ENCODE data around the gene RAB40C. TPM values are rescaled to one million over a fixed set of nuclear protein-coding genes. Genes with fewer than 3 reads are reported as not detected.
A peak's percentile ranks its signal among the peaks of the same experiment; 100 is the strongest.

RAB40C gene
- total RNA-seq, 1 donor from 2014 or later, result 20.0 TPM

DNA sequence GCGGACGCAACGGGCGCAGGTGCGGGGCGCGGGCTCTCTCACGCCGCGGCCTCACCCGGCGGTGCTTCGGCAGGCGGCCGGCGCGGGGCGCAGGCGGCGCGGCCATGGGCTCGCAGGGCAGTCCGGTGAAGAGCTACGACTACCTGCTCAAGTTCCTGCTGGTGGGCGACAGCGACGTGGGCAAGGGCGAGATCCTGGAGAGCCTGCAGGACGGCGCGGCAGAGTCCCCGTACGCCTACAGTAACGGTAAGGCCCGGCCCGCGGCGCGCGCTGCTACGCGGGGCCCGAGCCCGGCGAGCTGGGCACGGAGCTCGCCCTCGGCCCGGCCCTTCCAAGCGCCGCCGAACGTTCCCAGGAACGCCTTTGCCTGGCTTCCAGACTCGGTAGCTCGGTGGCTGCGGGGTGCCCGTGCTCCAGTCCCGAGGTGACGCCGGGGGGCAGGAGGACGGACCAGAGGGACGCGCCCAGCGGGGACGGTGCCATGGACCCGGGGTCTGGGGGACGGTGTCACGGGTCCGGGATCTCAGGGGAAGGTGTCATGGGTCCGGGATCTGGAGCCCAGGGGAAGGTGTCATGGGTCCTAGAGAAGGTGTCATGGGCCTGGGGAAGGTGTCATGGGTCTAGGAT, 435 bp downstream of the RAB40C start:
- Mint-ChIP-seq H3K9me3 (ENCODE audit: unreplicated experiment) (no peaks in the 10 kb centered on the region), H3K4me3 (ENCODE audit: unreplicated experiment) (peak overlapping the region; percentile 79), H3K36me3 (ENCODE audit: unreplicated experiment) (peaks cover 2% of the 10 kb centered on the region), H3K27ac (ENCODE audit: unreplicated experiment) (peak overlapping the region; percentile 48), H3K27me3 (ENCODE audit: unreplicated experiment) (no peaks in the 10 kb centered on the region), H3K4me1 (ENCODE audit: unreplicated experiment) (peaks cover 37% of the 10 kb centered on the region)
- TF ChIP-seq, protein P1, sequence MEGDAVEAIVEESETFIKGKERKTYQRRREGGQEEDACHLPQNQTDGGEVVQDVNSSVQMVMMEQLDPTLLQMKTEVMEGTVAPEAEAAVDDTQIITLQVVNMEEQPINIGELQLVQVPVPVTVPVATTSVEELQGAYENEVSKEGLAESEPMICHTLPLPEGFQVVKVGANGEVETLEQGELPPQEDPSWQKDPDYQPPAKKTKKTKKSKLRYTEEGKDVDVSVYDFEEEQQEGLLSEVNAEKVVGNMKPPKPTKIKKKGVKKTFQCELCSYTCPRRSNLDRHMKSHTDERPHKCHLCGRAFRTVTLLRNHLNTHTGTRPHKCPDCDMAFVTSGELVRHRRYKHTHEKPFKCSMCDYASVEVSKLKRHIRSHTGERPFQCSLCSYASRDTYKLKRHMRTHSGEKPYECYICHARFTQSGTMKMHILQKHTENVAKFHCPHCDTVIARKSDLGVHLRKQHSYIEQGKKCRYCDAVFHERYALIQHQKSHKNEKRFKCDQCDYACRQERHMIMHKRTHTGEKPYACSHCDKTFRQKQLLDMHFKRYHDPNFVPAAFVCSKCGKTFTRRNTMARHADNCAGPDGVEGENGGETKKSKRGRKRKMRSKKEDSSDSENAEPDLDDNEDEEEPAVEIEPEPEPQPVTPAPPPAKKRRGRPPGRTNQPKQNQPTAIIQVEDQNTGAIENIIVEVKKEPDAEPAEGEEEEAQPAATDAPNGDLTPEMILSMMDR (IDR thresholded peaks at IDR 0.05), result peak; percentile 9
- DNase-seq (ENCODE audit: extremely low spot score, unreplicated experiment), result no peak

DNA sequence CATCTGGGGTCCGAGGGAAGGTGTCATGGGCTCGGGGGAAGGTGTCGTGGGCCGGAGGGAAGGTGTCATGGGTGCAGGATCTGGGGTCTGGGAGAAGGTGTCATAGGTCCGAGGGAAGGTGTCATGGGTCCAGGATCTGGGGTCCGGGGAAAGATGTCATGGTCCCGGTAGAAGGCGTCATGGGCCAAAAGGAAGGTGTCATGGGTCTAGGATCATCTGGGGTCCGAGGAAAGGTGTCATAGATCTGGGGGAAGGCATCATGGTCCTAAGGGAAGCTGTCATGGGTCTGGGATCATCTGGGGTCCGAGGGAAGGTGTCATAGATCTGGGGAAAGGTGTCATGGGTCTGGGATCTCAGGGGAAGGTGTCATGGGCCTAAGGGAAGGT, 942 bp downstream of the RAB40C start:
- peaks cover 2% of the 10 kb centered on the region for H3K36me3 Mint-ChIP-seq (ENCODE audit: unreplicated experiment)
- peak overlapping the region; percentile 79 for H3K4me3 Mint-ChIP-seq (ENCODE audit: unreplicated experiment)
- no peaks in the 10 kb centered on the region for H3K9me3 Mint-ChIP-seq (ENCODE audit: unreplicated experiment)
- H3K27ac Mint-ChIP-seq (ENCODE audit: unreplicated experiment), result peak overlapping the region; percentile 48
- H3K27me3 Mint-ChIP-seq (ENCODE audit: unreplicated experiment), result no peaks in the 10 kb centered on the region
- TF ChIP-seq, protein P1 (IDR thresholded peaks at IDR 0.05), result no peak
- DNase-seq (ENCODE audit: extremely low spot score, unreplicated experiment), result no peak
- peaks cover 37% of the 10 kb centered on the region for H3K4me1 Mint-ChIP-seq (ENCODE audit: unreplicated experiment)

DNA sequence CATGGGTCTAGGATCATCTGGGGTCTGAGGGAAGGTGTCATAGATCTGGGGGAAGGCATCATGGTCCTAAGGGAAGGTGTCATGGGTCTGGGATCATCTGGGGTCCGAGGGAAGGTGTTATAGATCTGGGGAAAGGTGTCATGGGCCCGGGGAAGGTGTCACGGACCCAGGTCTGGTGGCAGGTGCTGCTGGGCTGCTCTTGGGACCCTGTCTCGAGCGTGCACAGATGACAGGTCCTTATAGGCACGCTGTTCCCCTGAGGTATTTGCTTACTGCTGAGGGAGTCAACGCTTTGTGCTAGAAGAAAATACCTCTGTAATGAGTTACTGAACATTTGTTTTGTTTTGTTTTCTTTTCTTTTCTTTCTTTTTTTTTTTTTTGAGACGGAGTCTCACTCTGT, 1.4 kb downstream of the RAB40C start:
- peaks cover 37% of the 10 kb centered on the region for H3K4me1 Mint-ChIP-seq (ENCODE audit: unreplicated experiment)
- no peak for DNase-seq (ENCODE audit: extremely low spot score, unreplicated experiment)
- no peaks in the 10 kb centered on the region for H3K27me3 Mint-ChIP-seq (ENCODE audit: unreplicated experiment)
- H3K27ac Mint-ChIP-seq (ENCODE audit: unreplicated experiment), result peak overlapping the region; percentile 48
- peaks cover 6% of the 10 kb centered on the region for H3K36me3 Mint-ChIP-seq (ENCODE audit: unreplicated experiment)
- H3K4me3 Mint-ChIP-seq (ENCODE audit: unreplicated experiment), result peak overlapping the region; percentile 79
- H3K9me3 Mint-ChIP-seq (ENCODE audit: unreplicated experiment), result no peaks in the 10 kb centered on the region
- TF ChIP-seq, protein P1 (IDR thresholded peaks at IDR 0.05), result no peak

DNA sequence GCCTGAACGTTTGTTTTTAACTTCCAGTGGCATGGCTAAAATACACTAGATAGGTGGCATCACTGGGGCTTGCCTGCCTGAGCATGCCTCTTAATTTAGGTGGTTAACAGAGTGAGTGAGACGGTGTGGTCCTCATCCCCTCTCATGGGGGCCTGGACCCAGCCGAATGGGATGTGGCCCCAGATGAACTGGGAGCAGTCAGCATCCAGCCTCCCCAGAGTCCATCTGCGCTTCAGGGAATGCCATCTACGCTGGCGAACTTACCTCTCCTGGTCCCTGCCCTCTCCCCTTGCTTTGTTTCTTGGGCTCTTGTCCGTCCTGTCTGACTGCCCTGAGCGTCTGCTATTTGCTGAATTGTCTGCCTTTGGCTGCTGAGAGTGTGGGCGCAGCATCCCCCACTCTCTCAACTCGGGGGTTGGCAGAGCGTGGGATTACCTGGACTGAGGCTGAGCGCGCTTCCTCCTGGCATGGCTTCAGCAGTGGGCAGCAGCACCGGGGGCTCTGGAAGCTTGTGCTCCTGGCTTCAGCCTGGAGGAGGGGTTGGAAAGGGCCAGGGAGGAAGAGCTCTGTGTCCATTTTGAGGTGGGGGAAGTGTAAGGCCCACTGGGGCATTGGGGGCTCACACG, 2.1 kb downstream of the RAB40C start:
- Mint-ChIP-seq H3K27me3 (ENCODE audit: unreplicated experiment) (no peaks in the 10 kb centered on the region), H3K4me3 (ENCODE audit: unreplicated experiment) (no peak overlapping the region), H3K9me3 (ENCODE audit: unreplicated experiment) (no peaks in the 10 kb centered on the region), H3K4me1 (ENCODE audit: unreplicated experiment) (peaks cover 37% of the 10 kb centered on the region), H3K27ac (ENCODE audit: unreplicated experiment) (no peak overlapping the region), H3K36me3 (ENCODE audit: unreplicated experiment) (peaks cover 13% of the 10 kb centered on the region)
- TF ChIP-seq, protein P1 (IDR thresholded peaks at IDR 0.05), result no peak
- no peak for DNase-seq (ENCODE audit: extremely low spot score, unreplicated experiment)

DNA sequence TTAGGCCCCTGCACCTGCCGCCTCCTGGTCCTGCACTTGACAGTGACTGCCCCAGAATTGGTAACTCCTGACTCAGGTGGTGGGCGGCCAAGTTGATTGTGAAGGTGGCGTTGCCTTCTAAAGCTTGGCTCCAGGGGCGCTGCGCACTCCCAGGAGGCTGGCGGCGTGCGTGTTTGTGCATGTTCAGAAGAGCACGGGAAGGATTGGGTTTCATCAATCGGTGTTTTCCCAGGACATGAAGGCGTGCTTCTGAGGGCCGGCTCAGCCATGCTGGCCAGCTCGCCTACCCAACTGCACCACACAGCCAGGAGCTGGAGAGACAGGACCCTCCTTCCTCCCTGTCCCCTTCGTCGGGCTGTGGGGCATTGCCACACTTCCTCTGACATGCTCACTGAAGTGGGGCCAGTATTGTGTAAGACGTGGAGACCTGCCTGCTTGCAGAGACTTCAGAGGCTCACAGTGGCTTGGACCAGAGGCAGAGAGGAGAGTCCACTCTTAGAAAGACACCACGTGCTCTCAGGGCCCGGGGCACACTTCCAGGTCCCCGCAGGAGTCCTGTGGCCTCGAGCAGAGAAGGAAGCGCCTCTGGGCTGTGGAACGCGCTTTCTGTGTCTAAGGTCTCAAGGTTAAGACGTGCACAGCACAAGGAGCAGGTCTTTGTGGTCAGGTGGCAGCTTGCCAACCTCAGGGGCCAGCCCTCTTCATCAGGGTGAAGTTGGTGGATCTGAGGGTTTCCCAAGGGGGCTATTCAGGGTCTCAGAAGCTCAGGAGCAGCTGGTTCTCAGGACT, 2.8 kb downstream of the RAB40C start:
- H3K36me3 Mint-ChIP-seq (ENCODE audit: unreplicated experiment), result peaks cover 13% of the 10 kb centered on the region
- H3K9me3 Mint-ChIP-seq (ENCODE audit: unreplicated experiment), result no peaks in the 10 kb centered on the region
- H3K4me1 Mint-ChIP-seq (ENCODE audit: unreplicated experiment), result peaks cover 34% of the 10 kb centered on the region
- TF ChIP-seq, protein P1 (IDR thresholded peaks at IDR 0.05), result no peak
- no peak overlapping the region for H3K4me3 Mint-ChIP-seq (ENCODE audit: unreplicated experiment)
- no peaks in the 10 kb centered on the region for H3K27me3 Mint-ChIP-seq (ENCODE audit: unreplicated experiment)
- no peak for DNase-seq (ENCODE audit: extremely low spot score, unreplicated experiment)
- no peak overlapping the region for H3K27ac Mint-ChIP-seq (ENCODE audit: unreplicated experiment)
